ENCODE data around the gene SLC19A3. TPM values are rescaled to one million over a fixed set of nuclear protein-coding genes. Genes with fewer than 3 reads are reported as not detected.

The SLC19A3 gene
- polyA plus RNA-seq, 1 donor from 2014 or later, result 2.9 TPM

GRCh38 chr2:227696990-227697679 lies 20.7 kb downstream of the SLC19A3 start:
- H3K4me3 ChIP-seq (ENCODE audit: low read length), result no peak overlapping the region
- H2AFZ ChIP-seq (ENCODE audit: low read depth, low read length), result no peak overlapping the region
- H3K27ac ChIP-seq (ENCODE audit: low read length), result no peak overlapping the region
- no peaks in the 10 kb centered on the region for H4K20me1 ChIP-seq (ENCODE audit: insufficient read depth)
- TF ChIP-seq REST (IDR thresholded peaks at IDR 0.05; ENCODE audit: borderline replicate concordance) (no peak), TAF1 (IDR thresholded peaks at IDR 0.05; ENCODE audit: low read depth) (no peak), EZH2 (IDR thresholded peaks at IDR 0.05; ENCODE audit: borderline replicate concordance, insufficient read depth, low read length, poor library complexity, severe bottlenecking) (no peak)
- H3K4me2 ChIP-seq (ENCODE audit: low read length), result no peak overlapping the region
- H3F3A ChIP-seq (ENCODE audit: insufficient read depth, low read length, poor library complexity, severe bottlenecking), result no peaks in the 10 kb centered on the region
- H3K9me2 ChIP-seq (ENCODE audit: insufficient read depth, low read length), result no peaks in the 10 kb centered on the region
- no peaks in the 10 kb centered on the region for H3K9me3 ChIP-seq (ENCODE audit: low read length)
- H3K36me3 ChIP-seq (ENCODE audit: insufficient read depth, low read length), result no peaks in the 10 kb centered on the region
- no peaks in the 10 kb centered on the region for H3K27me3 ChIP-seq (ENCODE audit: insufficient read depth, low read depth, low read length)
- H3K79me2 ChIP-seq (replicated peaks; ENCODE audit: insufficient read depth, low read length), result no peaks in the 10 kb centered on the region
- H3K9ac ChIP-seq (ENCODE audit: low read length), result no peak overlapping the region

GRCh38 chr2:227687189-227687588 lies 30.6 kb downstream of the SLC19A3 start:
- H3K27ac ChIP-seq (ENCODE audit: low read length), result no peak overlapping the region
- H3K9me2 ChIP-seq (ENCODE audit: insufficient read depth, low read length), result no peaks in the 10 kb centered on the region
- H3K79me2 ChIP-seq (replicated peaks; ENCODE audit: insufficient read depth, low read length), result no peaks in the 10 kb centered on the region
- no peaks in the 10 kb centered on the region for H3K27me3 ChIP-seq (ENCODE audit: insufficient read depth, low read depth, low read length)
- no peaks in the 10 kb centered on the region for H3F3A ChIP-seq (ENCODE audit: insufficient read depth, low read length, poor library complexity, severe bottlenecking)
- no peak overlapping the region for H3K9ac ChIP-seq (ENCODE audit: low read length)
- no peak overlapping the region for H3K4me2 ChIP-seq (ENCODE audit: low read length)
- TF ChIP-seq SMC3 (conservative IDR thresholded peaks at IDR 0.05; ENCODE audit: poor library complexity) (no peak), MXI1 (conservative IDR thresholded peaks at IDR 0.05; ENCODE audit: poor library complexity, severe bottlenecking) (no peak), EP300 (conservative IDR thresholded peaks at IDR 0.05; ENCODE audit: poor library complexity, severe bottlenecking) (no peak), CTCF (IDR thresholded peaks at IDR 0.05; ENCODE audit: poor library complexity, severe bottlenecking) (no peak), EZH2 (IDR thresholded peaks at IDR 0.05; ENCODE audit: borderline replicate concordance, insufficient read depth, low read length, poor library complexity, severe bottlenecking) (no peak), TAF1 (IDR thresholded peaks at IDR 0.05; ENCODE audit: low read depth) (no peak), RAD21 (conservative IDR thresholded peaks at IDR 0.05) (no peak), REST (IDR thresholded peaks at IDR 0.05; ENCODE audit: borderline replicate concordance) (no peak), POLR2AphosphoS5 (IDR thresholded peaks at IDR 0.05) (no peak)
- no peak overlapping the region for H3K4me3 ChIP-seq (ENCODE audit: low read length)
- no peaks in the 10 kb centered on the region for H4K20me1 ChIP-seq (ENCODE audit: insufficient read depth)
- H2AFZ ChIP-seq (ENCODE audit: low read depth, low read length), result no peak overlapping the region
- H3K36me3 ChIP-seq (ENCODE audit: insufficient read depth, low read length), result no peaks in the 10 kb centered on the region
- no peaks in the 10 kb centered on the region for H3K9me3 ChIP-seq (ENCODE audit: low read length)

All from neural cell (in vitro differentiated cells).